ENCODE data around the gene NCKIPSD.
A peak's percentile ranks its signal among the peaks of the same experiment; 100 is the strongest.
"Not testable (repeated sequence)": the region's sequence is repeated elsewhere in the genome, so short reads cannot be mapped to it uniquely, and the experiment has no call there.

The NCKIPSD gene

DNA sequence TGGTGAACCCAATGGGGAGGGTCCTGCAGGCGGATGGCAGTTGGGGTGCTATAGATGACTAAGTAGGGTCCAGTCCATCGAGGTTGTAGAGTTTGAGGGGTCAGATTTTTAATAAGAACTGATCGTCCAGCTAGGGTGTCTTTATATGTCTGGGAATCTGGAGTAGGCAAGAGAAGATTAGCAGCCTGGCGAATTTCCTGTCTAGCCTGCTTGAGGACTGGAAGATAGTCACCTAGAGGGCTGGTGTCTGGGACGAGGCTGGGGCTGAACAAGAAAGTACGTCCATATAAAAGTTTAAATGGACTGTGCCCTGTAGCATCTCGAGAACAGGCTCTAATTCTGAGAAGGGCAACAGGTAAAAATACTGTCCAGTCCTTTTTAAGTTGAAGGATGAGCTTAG, 38.0 kb upstream of the NCKIPSD start (continued):
- TF ChIP-seq TCF4 (CRISPR knock-in tag; IDR thresholded peaks at IDR 0.05; ENCODE audit: borderline replicate concordance), result no peak

DNA sequence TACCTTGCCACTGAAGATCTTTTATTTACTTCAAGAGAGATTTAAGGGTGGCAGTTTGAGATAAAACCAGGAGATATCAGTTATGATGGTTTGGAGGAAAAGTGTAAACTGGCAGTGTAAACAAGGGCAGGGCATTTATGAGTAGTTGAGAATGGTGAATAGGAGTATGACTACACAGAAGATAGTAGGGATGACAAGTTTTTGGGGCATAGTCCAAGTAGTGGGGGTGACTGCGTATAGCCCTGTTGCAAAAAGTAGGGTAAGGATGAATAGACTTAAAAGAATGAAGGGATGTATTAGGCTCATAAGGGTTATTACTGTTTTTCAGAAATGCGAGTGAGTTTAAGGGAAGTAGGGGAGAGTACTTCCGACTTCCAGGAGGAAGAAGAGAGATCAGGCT, 37.6 kb upstream of the NCKIPSD start:
- not testable (repeated sequence) for ATAC-seq

DNA sequence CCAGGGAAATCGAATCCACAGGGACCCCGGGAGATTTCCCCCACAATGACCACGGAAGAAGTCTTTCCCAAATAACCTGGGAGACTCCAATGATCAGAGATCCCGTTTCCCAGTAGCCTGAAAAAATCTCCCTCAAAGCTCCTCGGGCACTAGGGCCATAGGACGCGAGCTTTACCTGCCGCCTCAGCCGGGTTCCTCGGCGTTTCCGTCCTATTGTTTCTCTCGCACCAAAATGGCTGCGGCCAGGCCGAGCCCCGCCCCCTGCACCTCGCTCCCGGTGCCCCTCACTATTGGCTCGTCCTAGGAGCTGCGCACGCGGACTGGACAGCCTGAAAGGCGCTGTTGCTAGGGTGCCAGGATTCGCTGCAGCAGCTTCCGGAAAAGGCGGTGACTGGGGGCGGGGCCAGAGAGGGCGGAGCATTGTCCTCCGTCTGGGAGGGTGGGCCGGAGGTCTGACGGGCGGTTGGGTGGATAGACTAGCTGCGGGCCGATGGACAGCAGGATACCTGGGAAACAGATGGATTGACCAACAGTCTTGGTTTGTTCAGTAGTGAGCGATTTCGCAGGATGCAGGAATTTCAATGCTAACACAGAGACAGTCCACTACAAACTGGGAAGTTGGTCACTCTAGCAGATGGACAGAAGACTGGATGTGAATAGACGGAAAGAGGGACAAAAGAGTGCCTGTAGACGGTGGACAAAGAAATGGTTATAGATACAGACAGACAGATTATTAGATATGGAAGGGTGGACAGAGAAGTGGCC, 31.4 kb upstream of the NCKIPSD start, which contains the start of gene IP6K2:
IP6K2 (minus strand) TSS at position 240 of the 765 bp plus-strand sequence. CDS start 21,930 bp downstream, outside the sequence.
- no peak for TF ChIP-seq ESRRG (CRISPR knock-in tag; IDR thresholded peaks at IDR 0.05)
- TF ChIP-seq, protein P1, sequence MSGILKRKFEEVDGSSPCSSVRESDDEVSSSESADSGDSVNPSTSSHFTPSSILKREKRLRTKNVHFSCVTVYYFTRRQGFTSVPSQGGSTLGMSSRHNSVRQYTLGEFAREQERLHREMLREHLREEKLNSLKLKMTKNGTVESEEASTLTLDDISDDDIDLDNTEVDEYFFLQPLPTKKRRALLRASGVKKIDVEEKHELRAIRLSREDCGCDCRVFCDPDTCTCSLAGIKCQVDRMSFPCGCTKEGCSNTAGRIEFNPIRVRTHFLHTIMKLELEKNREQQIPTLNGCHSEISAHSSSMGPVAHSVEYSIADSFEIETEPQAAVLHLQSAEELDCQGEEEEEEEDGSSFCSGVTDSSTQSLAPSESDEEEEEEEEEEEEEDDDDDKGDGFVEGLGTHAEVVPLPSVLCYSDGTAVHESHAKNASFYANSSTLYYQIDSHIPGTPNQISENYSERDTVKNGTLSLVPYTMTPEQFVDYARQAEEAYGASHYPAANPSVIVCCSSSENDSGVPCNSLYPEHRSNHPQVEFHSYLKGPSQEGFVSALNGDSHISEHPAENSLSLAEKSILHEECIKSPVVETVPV (CRISPR knock-in tag; IDR thresholded peaks at IDR 0.05), result 0 out of 2 replicates have a peak, but pooled peaks have one; percentile 11
- no peak for TF ChIP-seq TOX (CRISPR knock-in tag; IDR thresholded peaks at IDR 0.05; ENCODE audit: borderline replicate concordance)
- TF ChIP-seq OSR1 (CRISPR knock-in tag; IDR thresholded peaks at IDR 0.05), result no peak
- TF ChIP-seq ZNF70 (CRISPR knock-in tag; IDR thresholded peaks at IDR 0.05), result no peak
- peak; percentile 30; the same call in 1 of the 2 replicates for TF ChIP-seq SNAI2 (CRISPR knock-in tag; IDR thresholded peaks at IDR 0.05)
- peak; percentile 97 for ATAC-seq

DNA sequence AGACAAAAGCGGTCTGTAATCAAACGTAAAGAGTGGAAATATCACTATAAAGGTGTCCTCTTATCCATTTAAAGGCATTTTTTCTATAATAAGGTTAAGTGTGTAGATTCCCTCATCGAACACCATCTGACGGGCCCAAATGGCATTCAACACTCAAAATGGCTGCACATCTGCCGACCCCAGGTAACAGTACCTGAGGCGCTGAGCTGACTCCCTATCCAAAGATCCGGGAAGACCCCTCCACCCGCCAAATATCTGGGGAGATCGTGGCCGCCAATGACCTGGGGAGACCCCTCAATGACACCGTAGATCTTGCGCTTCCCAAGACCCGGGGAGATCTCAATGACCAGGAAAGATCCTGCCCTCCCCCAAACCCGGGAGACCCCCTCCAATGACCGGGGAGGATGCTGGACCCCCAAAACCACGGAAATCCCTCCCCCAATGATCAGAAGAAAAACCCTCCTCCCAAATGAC, 30.8 kb upstream of the NCKIPSD start:
- ATAC-seq, result peak; percentile 12; the same call in 2 of the 3 replicates
- TF ChIP-seq ZFP3 (CRISPR knock-in tag; IDR thresholded peaks at IDR 0.05) (no peak), ARNTL (CRISPR knock-in tag; IDR thresholded peaks at IDR 0.05; ENCODE audit: borderline replicate concordance, low read depth) (no peak), RARB (CRISPR knock-in tag; IDR thresholded peaks at IDR 0.05) (no peak), BACH2 (CRISPR knock-in tag; IDR thresholded peaks at IDR 0.05; ENCODE audit: borderline replicate concordance) (no peak), OSR1 (CRISPR knock-in tag; IDR thresholded peaks at IDR 0.05) (no peak), GLIS3 (CRISPR knock-in tag; IDR thresholded peaks at IDR 0.05) (no peak), ZFP30 (CRISPR knock-in tag; IDR thresholded peaks at IDR 0.05) (no peak), ZNF8 (CRISPR knock-in tag; IDR thresholded peaks at IDR 0.05) (no peak), TCF4 (CRISPR knock-in tag; IDR thresholded peaks at IDR 0.05; ENCODE audit: borderline replicate concordance) (no peak), SNAI2 (CRISPR knock-in tag; IDR thresholded peaks at IDR 0.05) (no peak), PPARA (CRISPR knock-in tag; IDR thresholded peaks at IDR 0.05; ENCODE audit: borderline replicate concordance) (no peak), TOX (CRISPR knock-in tag; IDR thresholded peaks at IDR 0.05; ENCODE audit: borderline replicate concordance) (no peak)
- TF ChIP-seq, protein P2, sequence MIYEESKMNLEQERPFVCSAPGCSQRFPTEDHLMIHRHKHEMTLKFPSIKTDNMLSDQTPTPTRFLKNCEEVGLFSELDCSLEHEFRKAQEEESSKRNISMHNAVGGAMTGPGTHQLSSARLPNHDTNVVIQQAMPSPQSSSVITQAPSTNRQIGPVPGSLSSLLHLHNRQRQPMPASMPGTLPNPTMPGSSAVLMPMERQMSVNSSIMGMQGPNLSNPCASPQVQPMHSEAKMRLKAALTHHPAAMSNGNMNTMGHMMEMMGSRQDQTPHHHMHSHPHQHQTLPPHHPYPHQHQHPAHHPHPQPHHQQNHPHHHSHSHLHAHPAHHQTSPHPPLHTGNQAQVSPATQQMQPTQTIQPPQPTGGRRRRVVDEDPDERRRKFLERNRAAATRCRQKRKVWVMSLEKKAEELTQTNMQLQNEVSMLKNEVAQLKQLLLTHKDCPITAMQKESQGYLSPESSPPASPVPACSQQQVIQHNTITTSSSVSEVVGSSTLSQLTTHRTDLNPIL (CRISPR knock-in tag; IDR thresholded peaks at IDR 0.05; ENCODE audit: low read depth), result no peak
- TF ChIP-seq, protein P1 (CRISPR knock-in tag; IDR thresholded peaks at IDR 0.05), result no peak
- TF ChIP-seq, protein P3, sequence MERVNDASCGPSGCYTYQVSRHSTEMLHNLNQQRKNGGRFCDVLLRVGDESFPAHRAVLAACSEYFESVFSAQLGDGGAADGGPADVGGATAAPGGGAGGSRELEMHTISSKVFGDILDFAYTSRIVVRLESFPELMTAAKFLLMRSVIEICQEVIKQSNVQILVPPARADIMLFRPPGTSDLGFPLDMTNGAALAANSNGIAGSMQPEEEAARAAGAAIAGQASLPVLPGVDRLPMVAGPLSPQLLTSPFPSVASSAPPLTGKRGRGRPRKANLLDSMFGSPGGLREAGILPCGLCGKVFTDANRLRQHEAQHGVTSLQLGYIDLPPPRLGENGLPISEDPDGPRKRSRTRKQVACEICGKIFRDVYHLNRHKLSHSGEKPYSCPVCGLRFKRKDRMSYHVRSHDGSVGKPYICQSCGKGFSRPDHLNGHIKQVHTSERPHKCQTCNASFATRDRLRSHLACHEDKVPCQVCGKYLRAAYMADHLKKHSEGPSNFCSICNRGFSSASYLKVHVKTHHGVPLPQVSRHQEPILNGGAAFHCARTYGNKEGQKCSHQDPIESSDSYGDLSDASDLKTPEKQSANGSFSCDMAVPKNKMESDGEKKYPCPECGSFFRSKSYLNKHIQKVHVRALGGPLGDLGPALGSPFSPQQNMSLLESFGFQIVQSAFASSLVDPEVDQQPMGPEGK (CRISPR knock-in tag; IDR thresholded peaks at IDR 0.05; ENCODE audit: borderline replicate concordance), result no peak
- TF ChIP-seq, protein P4, sequence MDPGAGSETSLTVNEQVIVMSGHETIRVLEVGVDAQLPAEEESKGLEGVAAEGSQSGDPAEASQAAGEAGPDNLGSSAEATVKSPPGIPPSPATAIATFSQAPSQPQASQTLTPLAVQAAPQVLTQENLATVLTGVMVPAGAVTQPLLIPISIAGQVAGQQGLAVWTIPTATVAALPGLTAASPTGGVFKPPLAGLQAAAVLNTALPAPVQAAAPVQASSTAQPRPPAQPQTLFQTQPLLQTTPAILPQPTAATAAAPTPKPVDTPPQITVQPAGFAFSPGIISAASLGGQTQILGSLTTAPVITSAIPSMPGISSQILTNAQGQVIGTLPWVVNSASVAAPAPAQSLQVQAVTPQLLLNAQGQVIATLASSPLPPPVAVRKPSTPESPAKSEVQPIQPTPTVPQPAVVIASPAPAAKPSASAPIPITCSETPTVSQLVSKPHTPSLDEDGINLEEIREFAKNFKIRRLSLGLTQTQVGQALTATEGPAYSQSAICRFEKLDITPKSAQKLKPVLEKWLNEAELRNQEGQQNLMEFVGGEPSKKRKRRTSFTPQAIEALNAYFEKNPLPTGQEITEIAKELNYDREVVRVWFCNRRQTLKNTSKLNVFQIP (CRISPR knock-in tag; IDR thresholded peaks at IDR 0.05; ENCODE audit: borderline replicate concordance, low read depth), result no peak
- TF ChIP-seq, protein P5, sequence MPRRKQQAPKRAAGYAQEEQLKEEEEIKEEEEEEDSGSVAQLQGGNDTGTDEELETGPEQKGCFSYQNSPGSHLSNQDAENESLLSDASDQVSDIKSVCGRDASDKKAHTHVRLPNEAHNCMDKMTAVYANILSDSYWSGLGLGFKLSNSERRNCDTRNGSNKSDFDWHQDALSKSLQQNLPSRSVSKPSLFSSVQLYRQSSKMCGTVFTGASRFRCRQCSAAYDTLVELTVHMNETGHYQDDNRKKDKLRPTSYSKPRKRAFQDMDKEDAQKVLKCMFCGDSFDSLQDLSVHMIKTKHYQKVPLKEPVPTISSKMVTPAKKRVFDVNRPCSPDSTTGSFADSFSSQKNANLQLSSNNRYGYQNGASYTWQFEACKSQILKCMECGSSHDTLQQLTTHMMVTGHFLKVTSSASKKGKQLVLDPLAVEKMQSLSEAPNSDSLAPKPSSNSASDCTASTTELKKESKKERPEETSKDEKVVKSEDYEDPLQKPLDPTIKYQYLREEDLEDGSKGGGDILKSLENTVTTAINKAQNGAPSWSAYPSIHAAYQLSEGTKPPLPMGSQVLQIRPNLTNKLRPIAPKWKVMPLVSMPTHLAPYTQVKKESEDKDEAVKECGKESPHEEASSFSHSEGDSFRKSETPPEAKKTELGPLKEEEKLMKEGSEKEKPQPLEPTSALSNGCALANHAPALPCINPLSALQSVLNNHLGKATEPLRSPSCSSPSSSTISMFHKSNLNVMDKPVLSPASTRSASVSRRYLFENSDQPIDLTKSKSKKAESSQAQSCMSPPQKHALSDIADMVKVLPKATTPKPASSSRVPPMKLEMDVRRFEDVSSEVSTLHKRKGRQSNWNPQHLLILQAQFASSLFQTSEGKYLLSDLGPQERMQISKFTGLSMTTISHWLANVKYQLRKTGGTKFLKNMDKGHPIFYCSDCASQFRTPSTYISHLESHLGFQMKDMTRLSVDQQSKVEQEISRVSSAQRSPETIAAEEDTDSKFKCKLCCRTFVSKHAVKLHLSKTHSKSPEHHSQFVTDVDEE (CRISPR knock-in tag; IDR thresholded peaks at IDR 0.05), result no peak

Measured in SK-N-SH treated with all-trans-retinoic acid at 6 μM for 48 hours (cell line).